Measurements from ENCODE around the gene USP3.

DNA sequence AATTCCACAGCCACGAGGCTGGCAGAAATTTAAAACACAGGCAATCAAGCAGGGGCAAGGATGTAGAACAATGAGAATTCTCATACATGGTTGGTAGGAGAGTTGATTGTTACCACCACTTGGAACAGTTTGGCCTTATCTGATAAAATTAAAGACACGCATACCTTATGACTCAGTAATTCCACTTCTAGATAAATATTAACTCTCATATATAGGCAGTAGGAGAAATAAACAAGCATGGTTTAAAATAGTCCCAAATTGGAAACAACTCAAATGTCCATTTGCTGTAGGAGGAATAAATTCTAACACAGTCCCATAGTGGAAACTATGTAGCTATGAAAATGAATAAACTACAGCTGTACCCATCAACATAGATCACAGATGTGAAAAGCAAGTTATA is 42.3 kb upstream of the USP3 start:
- no peak for TF ChIP-seq PATZ1 (CRISPR knock-in tag; IDR thresholded peaks at IDR 0.05; ENCODE audit: borderline replicate concordance)
- TF ChIP-seq GLIS3 (CRISPR knock-in tag; IDR thresholded peaks at IDR 0.05) = no peak
- no peak for TF ChIP-seq BACH2 (CRISPR knock-in tag; IDR thresholded peaks at IDR 0.05; ENCODE audit: borderline replicate concordance)
- TF ChIP-seq RARB (CRISPR knock-in tag; IDR thresholded peaks at IDR 0.05) = no peak

Data from SK-N-SH treated with all-trans-retinoic acid at 6 μM for 48 hours (cell line).